HG03108 (cell line): ENCODE data around the gene CIRBP.
"Not testable (repeated sequence)": the region's sequence is repeated elsewhere in the genome, so short reads cannot be mapped to it uniquely, and the experiment has no call there.

Experiments
- ATAC-seq: cut with Tn5 transposase; IDR thresholded peaks from one replicate; pipeline ENCODE4 v1.9.1; 2021; ENCODE audit warnings: moderate library complexity; ENCODE audit not compliant: unreplicated experiment

Gene CIRBP

GRCh38 chr19:1307755-1308303 is 38.7 kb downstream of the CIRBP start:
- ATAC-seq = no peak

- no peak for ATAC-seq
Measured at GRCh38 chr19:1308718-1309117, 39.6 kb downstream of the CIRBP start.

GRCh38 chr19:1309977-1310852 is 41.1 kb downstream of the CIRBP start:
- ATAC-seq = no peak

GRCh38 chr19:1310853-1311180 is 41.7 kb downstream of the CIRBP start:
- ATAC-seq = no peak

GRCh38 chr19:1311543-1312091 is 42.5 kb downstream of the CIRBP start:
- ATAC-seq = no peak

- no peak for ATAC-seq
Measured at GRCh38 chr19:1312767-1313694, 43.9 kb downstream of the CIRBP start.

GRCh38 chr19:1313695-1314613 is 44.8 kb downstream of the CIRBP start:
- ATAC-seq = no peak

- no peak for ATAC-seq
Measured at GRCh38 chr19:1315470-1316166, 46.5 kb downstream of the CIRBP start.

- ATAC-seq = no peak
Measured at GRCh38 chr19:1316466-1316865, 47.3 kb downstream of the CIRBP start.

- no peak for ATAC-seq
Measured at GRCh38 chr19:1317274-1318003, 48.3 kb downstream of the CIRBP start.

GRCh38 chr19:1318678-1319471 is 49.7 kb downstream of the CIRBP start:
- no peak for ATAC-seq

GRCh38 chr19:1320282-1320650 is 51.1 kb downstream of the CIRBP start:
- not testable (repeated sequence) for ATAC-seq

- ATAC-seq = no peak
Measured at GRCh38 chr19:1321539-1321938, 52.4 kb downstream of the CIRBP start.

GRCh38 chr19:1322198-1322981 is 53.3 kb downstream of the CIRBP start:
- no peak for ATAC-seq

- ATAC-seq = no peak
Measured at GRCh38 chr19:1324249-1324805, 55.2 kb downstream of the CIRBP start.
